Mammary epithelial cell (primary cell): ENCODE measurements around the gene SAMSN1.

Experiments used
- CTCF ChIP-seq, 2 donors: IDR thresholded peaks in 1 of 2; conservative IDR thresholded peaks in 1 of 2; 2 replicates each; pipeline ENCODE4 v1.5.1; 2011 to 2012; ENCODE audit warnings: inconsistent platforms in 2 of 2, low read length in 2 of 2, mild to moderate bottlenecking in 2 of 2, control low read depth in 1 of 2, low read depth in 1 of 2; ENCODE audit not compliant: insufficient read depth in 1 of 2; ENCODE audit errors: extremely low read depth in 1 of 2
- EZH2 ChIP-seq: IDR thresholded peaks from 2 replicates; pipeline ENCODE4 v1.6.1; 2012; ENCODE audit warnings: low read length, inconsistent platforms, borderline replicate concordance

DNA sequence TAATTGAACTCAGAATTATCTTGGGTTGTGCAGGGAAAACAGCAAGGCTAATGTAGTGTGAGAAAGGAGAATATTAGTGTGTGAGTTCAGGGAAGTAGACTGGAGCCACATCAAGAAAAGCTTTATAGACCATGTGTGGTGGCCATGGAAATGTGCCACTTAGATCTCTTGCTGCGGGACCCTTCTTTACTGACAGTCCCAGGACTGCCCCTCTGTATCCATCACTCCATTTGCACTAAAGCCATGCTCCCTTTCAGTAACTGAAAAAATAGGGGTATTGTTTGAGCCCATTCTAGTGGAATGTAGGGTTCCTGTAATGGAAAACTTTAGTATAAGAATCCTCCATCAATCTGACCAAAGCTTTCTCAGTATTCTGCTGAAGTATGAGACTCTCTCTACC, 32.3 kb downstream of the SAMSN1 start:
- no peak for TF ChIP-seq CTCF (conservative IDR thresholded peaks at IDR 0.05 in 1 of 2, IDR thresholded peaks at IDR 0.05 in 1 of 2; ENCODE audit: extremely low read depth in 1 of 2, insufficient read depth in 1 of 2, low read depth in 1 of 2, low read length in 2 of 2)
- TF ChIP-seq EZH2, result no peak
